Glomerular visceral epithelial cell (primary cell): ENCODE data around the gene GLP2R.

ENCODE experiments used
- DNase-seq: peaks from one replicate; pipeline ENCODE4 v3.0.0-alpha.2; 2016; ENCODE audit errors: extremely low spot score

GLP2R gene

GRCh38 chr17:9922012-9922848 lies 96.5 kb downstream of the GLP2R start:
- no peak for DNase-seq

GRCh38 chr17:9924735-9925191 lies 99.0 kb downstream of the GLP2R start:
- peak; percentile 70 for DNase-seq

GRCh38 chr17:9925457-9925856 lies 99.7 kb downstream of the GLP2R start:
- DNase-seq = no peak

- DNase-seq = no peak
These were observed 100.6 kb downstream of the GLP2R start for GRCh38 chr17:9926150-9926804.

GRCh38 chr17:9928601-9929333 lies 103.0 kb downstream of the GLP2R start:
- peak; percentile 54 for DNase-seq

DNA sequence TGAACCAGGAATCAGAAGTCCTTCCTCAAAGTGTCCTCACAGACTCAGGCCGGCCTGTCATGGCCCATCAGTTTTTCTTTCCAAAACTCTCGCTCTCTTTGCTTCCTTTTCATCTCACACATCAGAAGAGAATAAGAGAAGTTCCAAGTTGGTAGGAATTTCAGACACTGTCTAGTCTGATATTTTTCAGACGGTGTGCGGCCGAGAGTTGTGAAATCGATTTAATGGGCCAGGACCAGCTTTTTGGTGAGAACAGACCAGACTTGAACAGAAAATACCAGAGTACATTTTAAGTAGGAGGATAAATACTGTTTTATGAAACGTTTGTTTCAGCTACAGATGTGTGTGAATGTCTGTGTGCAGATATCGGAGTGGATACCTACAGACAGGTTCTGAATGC lies 104.1 kb downstream of the GLP2R start:
- DNase-seq = no peak

DNA sequence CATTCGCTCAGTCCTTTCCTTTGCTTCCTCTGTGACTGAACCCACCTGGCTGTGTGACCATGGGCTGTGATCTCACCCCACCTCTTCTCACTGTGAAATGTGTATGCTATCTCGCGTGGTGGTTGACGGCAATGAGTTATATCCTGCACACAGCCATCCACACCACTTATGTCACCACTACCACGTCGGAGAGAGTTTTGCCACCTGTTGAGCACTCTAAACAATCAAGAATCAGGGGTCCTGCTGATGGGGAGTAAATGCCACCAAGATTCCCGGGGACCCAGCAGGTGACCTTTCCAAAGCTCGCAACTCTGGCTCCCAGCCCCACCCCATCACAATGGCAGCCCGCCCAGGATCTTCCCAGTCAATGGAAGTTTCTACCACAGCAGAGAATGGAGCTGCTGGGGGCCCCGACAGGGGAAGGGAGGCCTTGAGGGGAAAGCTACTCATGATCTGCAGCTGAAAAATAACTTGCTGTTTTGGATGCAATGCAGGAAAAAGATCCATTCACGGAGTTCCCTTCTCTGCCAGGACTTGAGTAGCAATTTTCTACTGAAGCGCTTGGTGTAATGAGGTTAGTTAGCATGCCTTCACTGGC lies 105.5 kb downstream of the GLP2R start:
- DNase-seq = no peak

- DNase-seq = no peak
These were observed 106.8 kb downstream of the GLP2R start for GRCh38 chr17:9932491-9932890.

GRCh38 chr17:9934331-9934730 lies 108.6 kb downstream of the GLP2R start:
- DNase-seq = no peak

DNA sequence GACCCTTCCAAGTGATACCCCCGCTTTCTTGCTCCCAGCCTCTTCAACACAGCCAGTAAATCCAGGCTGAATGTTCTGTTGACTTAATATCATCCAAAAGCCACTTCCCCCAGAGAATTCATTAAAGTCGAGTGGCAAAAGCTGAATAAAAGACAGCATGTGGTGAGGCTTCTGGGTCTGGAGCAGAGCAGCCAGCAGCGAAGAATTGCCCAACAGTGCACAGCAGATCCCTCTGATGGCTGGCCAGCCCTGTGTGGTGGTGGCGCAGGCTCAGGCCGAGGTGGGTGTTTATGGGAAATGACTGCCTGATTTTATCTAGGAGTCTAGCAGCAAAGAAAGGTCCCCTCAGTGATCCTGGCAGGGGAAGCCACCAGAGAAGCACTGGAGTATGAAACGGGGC lies 109.7 kb downstream of the GLP2R start:
- no peak for DNase-seq

GRCh38 chr17:9936095-9936494 lies 110.4 kb downstream of the GLP2R start:
- DNase-seq = no peak

GRCh38 chr17:9937241-9937761 lies 111.6 kb downstream of the GLP2R start:
- DNase-seq = no peak

DNA sequence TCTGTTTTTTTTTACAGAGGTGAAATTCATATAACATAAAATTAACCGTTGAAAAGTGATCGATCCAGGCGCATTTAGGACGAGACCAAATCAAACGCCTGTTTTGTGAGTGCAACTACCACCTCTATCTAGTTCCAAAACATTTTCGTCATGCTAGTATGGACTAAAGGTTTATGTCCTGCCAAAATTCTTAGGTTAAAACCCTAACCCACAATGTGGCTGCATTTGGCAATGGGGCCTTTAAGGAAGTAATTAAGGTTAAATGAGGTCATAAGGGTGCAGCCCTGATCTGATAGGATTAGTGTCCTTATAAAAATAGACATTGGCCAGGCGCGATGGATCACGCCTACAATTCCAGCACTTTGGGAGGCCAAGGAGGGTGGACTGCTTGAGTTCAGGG lies 112.2 kb downstream of the GLP2R start:
- no peak for DNase-seq

GRCh38 chr17:9938764-9939163 lies 113.0 kb downstream of the GLP2R start:
- no peak for DNase-seq

DNA sequence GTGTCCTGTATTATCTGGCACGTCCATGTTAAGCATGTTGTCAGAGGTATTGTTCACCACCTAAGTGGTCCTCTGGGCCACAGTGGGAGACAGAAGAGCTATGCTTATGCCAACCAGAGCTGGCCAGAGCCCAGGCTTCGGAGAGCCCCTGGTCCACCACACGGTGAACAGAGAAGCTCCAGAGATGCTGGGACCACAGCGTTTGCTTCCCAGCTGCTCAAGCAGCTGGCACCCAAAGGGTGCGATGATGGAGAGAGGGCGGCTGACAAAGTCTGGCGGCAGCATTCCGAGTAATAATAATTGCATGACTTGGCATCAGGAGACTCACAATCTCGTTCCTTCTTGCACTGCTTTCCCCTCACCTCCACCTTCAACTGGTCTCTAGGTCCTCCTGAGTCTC lies 115.1 kb downstream of the GLP2R start:
- no peak for DNase-seq

DNA sequence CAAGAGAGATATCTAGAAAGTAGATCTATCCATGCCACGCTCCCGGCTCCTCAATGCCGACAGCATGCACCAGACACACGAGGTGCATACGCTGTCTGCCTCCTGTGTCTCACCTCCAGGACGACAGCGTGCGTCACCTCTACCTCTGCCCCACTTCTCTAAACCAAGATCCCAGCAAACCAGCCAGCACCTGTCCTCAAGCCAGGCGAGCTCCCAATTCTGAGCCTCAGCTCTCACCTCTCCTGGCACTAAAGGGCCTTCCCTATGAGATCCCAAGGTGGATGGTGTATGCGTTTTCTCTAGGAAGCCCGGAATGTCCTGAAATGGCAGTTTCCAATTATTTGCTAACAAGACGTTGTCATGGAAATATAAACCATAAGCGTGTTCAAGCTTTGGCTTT lies 115.6 kb downstream of the GLP2R start:
- no peak for DNase-seq
